ENCODE data around the gene ZPR1. TPM values are rescaled to one million over a fixed set of nuclear protein-coding genes. Genes with fewer than 3 reads are reported as not detected.

The ZPR1 gene
- total RNA-seq, 2 experiments from 2014 or later = 117 to 118 TPM

- H3K4me3 Mint-ChIP-seq = no peak overlapping the region
- ChIA-PET CTCF (no interaction called here), POLR2A (no interaction called here)
- Histone ChIP-seq H3K9me3 (ENCODE audit: control insufficient read depth in 1 of 2, insufficient read depth in 1 of 2, low read length in 2 of 2) (no peaks in the 10 kb centered on the region), H3K4me3 (ENCODE audit: low read length) (no peak overlapping the region), H3K27ac (ENCODE audit: low read depth in 1 of 2, low read length in 2 of 2) (no peak overlapping the region), H3K36me3 (ENCODE audit: insufficient read depth, low read length) (no peaks in the 10 kb centered on the region), H3K27me3 (ENCODE audit: control insufficient read depth in 1 of 2, insufficient read depth in 2 of 2, low read length in 2 of 2) (peaks cover 0 to 5% of the 10 kb centered on the region in 2 experiments), H3K4me1 (ENCODE audit: insufficient read depth, low read length) (peaks cover 7% of the 10 kb centered on the region)
- H3K27ac Mint-ChIP-seq = no peak overlapping the region
- H3K27me3 Mint-ChIP-seq = peaks cover 6% of the 10 kb centered on the region
- DNase-seq (no peak), ATAC-seq (ENCODE audit: poor library complexity) (no peak)
- H3K36me3 Mint-ChIP-seq (ENCODE audit: low read depth) = no peaks in the 10 kb centered on the region
- peaks cover 7% of the 10 kb centered on the region for H3K4me1 Mint-ChIP-seq (ENCODE audit: low read depth)
- no peaks in the 10 kb centered on the region for H3K9me3 Mint-ChIP-seq
- intact Hi-C loops (cut with DNase I, micrococcal nuclease) = loop anchor here in 1 of 2 experiments (5.0 kb wide), 2 partner anchors 106 to 496 kb away; partner anchors contain the start of gene APOA1
- TF ChIP-seq CTCF (IDR thresholded peaks at IDR 0.05) = no peak
Observed at GRCh38 chr11:116731097-116731761, 56.6 kb downstream of the ZPR1 start.

- ChIA-PET CTCF (no interaction called here), POLR2A (no interaction called here)
- no peak for ATAC-seq (ENCODE audit: poor library complexity)
- no peak overlapping the region for H3K27ac Mint-ChIP-seq
- no peaks in the 10 kb centered on the region for H3K36me3 Mint-ChIP-seq (ENCODE audit: low read depth)
- H3K9me3 ChIP-seq (ENCODE audit: control insufficient read depth in 1 of 2, insufficient read depth in 1 of 2, low read length in 2 of 2) = no peaks in the 10 kb centered on the region
- peaks cover 1 to 5% of the 10 kb centered on the region in 2 experiments for H3K27me3 ChIP-seq (ENCODE audit: control insufficient read depth in 1 of 2, insufficient read depth in 2 of 2, low read length in 2 of 2)
- H3K4me3 Mint-ChIP-seq = no peak overlapping the region
- no peak overlapping the region for H3K27ac ChIP-seq (ENCODE audit: low read depth in 1 of 2, low read length in 2 of 2)
- H3K4me3 ChIP-seq (ENCODE audit: low read length) = no peak overlapping the region
- TF ChIP-seq CTCF (IDR thresholded peaks at IDR 0.05) = no peak
- H3K4me1 Mint-ChIP-seq (ENCODE audit: low read depth) = peaks cover 7% of the 10 kb centered on the region
- H3K27me3 Mint-ChIP-seq = peaks cover 7% of the 10 kb centered on the region
- intact Hi-C loops (cut with DNase I, micrococcal nuclease) = loop anchor here in 1 of 2 experiments (5.0 kb wide), 2 partner anchors 107 to 497 kb away; partner anchors contain the start of gene APOA1
- H3K36me3 ChIP-seq (ENCODE audit: insufficient read depth, low read length) = no peaks in the 10 kb centered on the region
- H3K4me1 ChIP-seq (ENCODE audit: insufficient read depth, low read length) = peaks cover 7% of the 10 kb centered on the region
- no peaks in the 10 kb centered on the region for H3K9me3 Mint-ChIP-seq
- DNase-seq = no peak
Observed at GRCh38 chr11:116730601-116731000, 57.2 kb downstream of the ZPR1 start.

GRCh38 chr11:116730241-116730561 is 57.6 kb downstream of the ZPR1 start:
- Histone ChIP-seq H3K27me3 (ENCODE audit: control insufficient read depth in 1 of 2, insufficient read depth in 2 of 2, low read length in 2 of 2) (peaks cover 3 to 5% of the 10 kb centered on the region in 2 experiments), H3K4me3 (ENCODE audit: low read length) (no peak overlapping the region), H3K27ac (ENCODE audit: low read depth in 1 of 2, low read length in 2 of 2) (no peak overlapping the region), H3K36me3 (ENCODE audit: insufficient read depth, low read length) (no peaks in the 10 kb centered on the region), H3K4me1 (ENCODE audit: insufficient read depth, low read length) (peaks cover 7% of the 10 kb centered on the region), H3K9me3 (ENCODE audit: control insufficient read depth in 1 of 2, insufficient read depth in 1 of 2, low read length in 2 of 2) (no peaks in the 10 kb centered on the region)
- CTCF ChIA-PET = no interaction called here
- no peaks in the 10 kb centered on the region for H3K36me3 Mint-ChIP-seq (ENCODE audit: low read depth)
- TF ChIP-seq CTCF (IDR thresholded peaks at IDR 0.05) = no peak
- peaks cover 7% of the 10 kb centered on the region for H3K4me1 Mint-ChIP-seq (ENCODE audit: low read depth)
- intact Hi-C loops (cut with DNase I, micrococcal nuclease) = loop anchor here in 1 of 2 experiments (5.0 kb wide), 2 partner anchors 107 to 497 kb away; partner anchors contain the start of gene APOA1
- ATAC-seq (ENCODE audit: poor library complexity) (no peak), DNase-seq (no peak)
- peaks cover 7% of the 10 kb centered on the region for H3K27me3 Mint-ChIP-seq
- H3K4me3 Mint-ChIP-seq = no peak overlapping the region
- H3K9me3 Mint-ChIP-seq = no peaks in the 10 kb centered on the region
- POLR2A ChIA-PET = no interaction called here
- H3K27ac Mint-ChIP-seq = no peak overlapping the region
